Ovary (tissue), 10 donors: Measurements from ENCODE around the gene SLC2A6. TPM values are rescaled to one million over a fixed set of nuclear protein-coding genes. Genes with fewer than 3 reads are reported as not detected.
A peak's percentile ranks its signal among the peaks of the same experiment; 100 is the strongest.

Experiments used
- DNase-seq, 5 donors: peaks; one replicate each; pipeline ENCODE4 v3.0.0-alpha.2; 2019 to 2020
- H3K27ac ChIP-seq, 2 donors: fragments of 200-600 bp; one replicate each; pipeline versions ENCODE4 v1.5.1 to v1.8.0; 2019 to 2022
- H3K27me3 ChIP-seq: fragments of 200-600 bp; one replicate; pipeline ENCODE4 v1.8.0; 2022
- H3K36me3 ChIP-seq: fragments of 200-600 bp; sonication (generic); one replicate; pipeline ENCODE4 v1.5.1; 2019
- H3K4me1 ChIP-seq: one replicate; pipeline ENCODE4 v1.8.1; 2013; ENCODE audit warnings: mild to moderate bottlenecking, moderate library complexity; ENCODE audit not compliant: insufficient read depth
- H3K4me3 ChIP-seq: fragments of 200-600 bp; sonication (generic); one replicate; pipeline ENCODE4 v1.5.1; 2017
- H3K9me3 ChIP-seq, 2 donors: fragments of 200-600 bp in 1 of 2; sonication (generic) in 1 of 2; one replicate each; pipeline versions ENCODE4 v1.5.1 to v1.8.1; 2013 to 2019; ENCODE audit warnings: mild to moderate bottlenecking in 1 of 2, moderate library complexity in 1 of 2
- CTCF ChIP-seq, 3 donors: fragments of 450-650 bp in 2 of 3; fragments of 200-600 bp in 1 of 3; IDR thresholded peaks; one replicate each; pipeline versions ENCODE4 v1.5.1 to v1.8.0; 2016 to 2022; ENCODE audit warnings: antibody characterized with exemption in 3 of 3, mild to moderate bottlenecking in 1 of 3
- EP300 ChIP-seq: sonication (generic); formaldehyde crosslinking; IDR thresholded peaks from one replicate; pipeline ENCODE4 v1.6.1; 2017; ENCODE audit warnings: antibody characterized with exemption
- POLR2A ChIP-seq: fragments of 450-650 bp; IDR thresholded peaks from one replicate; pipeline ENCODE4 v1.6.1; 2017; ENCODE audit warnings: antibody characterized with exemption, mild to moderate bottlenecking, moderate library complexity
- WGBS, 3 donors: extraction: QIAGEN DNeasy Blood & Tissue Kit in 1 of 3; methylation state at CpG; one replicate each; pipeline versions ENCODE4 v1.1.5 to v1.1.7; 2013 to 2017; 5-methylcytosine and 5-hydroxymethylcytosine counted together
- intact Hi-C, 4 donors: fragments of 100-400 bp; cut with DNase I; formaldehyde crosslinking; loops; one replicate each; pipeline versions ENCODE4 v1.11.0 to v1.15.1; 2022 to 2023
- long read RNA-seq, 3 donors: library from polyadenylated mRNA in 2 of 3; unstranded in 2 of 3; transcript quantifications; one replicate each; pipeline ENCODE4 v2.0.0 and lab custom pipeline, GENCODE V29; 2021 to 2026
- polyA plus RNA-seq, 2 donors: library from polyadenylated mRNA; stranded (reverse); fragments of 200-250 nt in 1 of 2; fragments of 350-450 nt in 1 of 2; fragmentation: Illumina TruSeq in 1 of 2; extraction: RNeasy Lipid Tissue Mini Kit (QIAGEN cat#74804) in 1 of 2; gene quantifications; one replicate each; pipeline ENCODE4 v1.2.3, GENCODE V29; 2013 to 2014
- total RNA-seq, 7 donors: library from RNA; depleted of rRNA in 2 of 7; stranded (reverse); fragments of >200 nt in 2 of 7; fragmentation: NEBNext Ultra II Directional in 3 of 7; extraction: Animal tissue kit (Norgen Biotek cat#: 25700) in 3 of 7; gene quantifications; one replicate each; pipeline versions ENCODE4 v1.1.0 to v1.2.4, GENCODE V29; 2016 to 2023
- donor health status: DM: no; HTN: no; CAD: no; lungs with moderate emphysema.
- donor health status: DM: no; HTN: no; CAD: no.
- donor health status: Bipolar disorder and iron deficiency.
- donor health status: DM: yes; HTN: yes; CAD: no.
- donor health status: DM: no; HTN: no; CAD: no.
- donor health status: DM: yes; HTN: yes; CAD: no.

SLC2A6 gene
- total RNA-seq = 1 to 10 TPM in 4 of 7 donors, under 1 TPM in 3; 0.48 to 7.4 (median 1.1) TPM
- polyA plus RNA-seq = under 1 TPM; 0.37 to 0.93 TPM
- long read RNA-seq, donor 1, partial matches to known transcripts = 2 of 25 reads
- long read RNA-seq, donor 1, other reads (novel, unspliced or antisense) = 18 of 25 reads
- long read RNA-seq, donor 2, partial matches to known transcripts = 0 of 3 reads
- long read RNA-seq, donor 2, other reads (novel, unspliced or antisense) = 0 of 3 reads
- long read RNA-seq, donor 3, partial matches to known transcripts = 2 of 8 reads
- long read RNA-seq, donor 3, other reads (novel, unspliced or antisense) = 6 of 8 reads

- no peak within 1 kb of the TSS for H3K27ac ChIP-seq
- peak within 1 kb of the TSS; percentile 16 for H3K4me3 ChIP-seq
- peaks cover 2% of the 10 kb centered on the region for H3K4me1 ChIP-seq
- no peaks in the 10 kb centered on the region for H3K27me3 ChIP-seq
- intact Hi-C loops = no loop called here
- H3K36me3 ChIP-seq = no peaks in the 10 kb centered on the region
- WGBS, 3 donors = 1 to 2% (median 1%) methylated on average over 59 to 84 of the region's 84 CpGs
- DNase-seq = peak; percentile 69 to 87 (median 81)
- H3K9me3 ChIP-seq = no peaks in the 10 kb centered on the region
- TF ChIP-seq EP300 = no peak
- TF ChIP-seq CTCF (IDR thresholded peaks at IDR 0.05) = no peak
- TF ChIP-seq POLR2A = no peak
Observed at GRCh38 chr9:133478851-133479711, at the start of gene SLC2A6. Gene SLC2A6, minus strand, starts transcription at chr9:133479099. Its CDS starts 40 bp downstream, at chr9:133479059.

GRCh38 chr9:133528001-133528875 is 49.3 kb upstream of the SLC2A6 start:
- Histone ChIP-seq H3K9me3 (no peaks in the 10 kb centered on the region), H3K27ac (peak overlapping the region in 1 of 2 donors; percentile 49), H3K4me1 (peaks cover 17% of the 10 kb centered on the region), H3K36me3 (no peaks in the 10 kb centered on the region), H3K4me3 (no peak overlapping the region), H3K27me3 (no peaks in the 10 kb centered on the region)
- intact Hi-C loops = loop anchor here in 1 of 4 donors (10.0 kb wide), 1 partner anchor 197 kb away; no protein-coding TSS in a partner anchor
- peak in 1 of 5 donors; percentile 54 for DNase-seq
- TF ChIP-seq CTCF (IDR thresholded peaks at IDR 0.05) = no peak
- TF ChIP-seq POLR2A = no peak
- no peak for TF ChIP-seq EP300
- 41 to 67% (median 43%) methylated on average over 22 of the region's 22 CpGs for WGBS, 3 donors

- intact Hi-C loops = loop anchor here in 1 of 4 donors (10.0 kb wide), 1 partner anchor 197 kb away; no protein-coding TSS in a partner anchor
- Histone ChIP-seq H3K27ac (peak overlapping the region in 1 of 2 donors; percentile 49), H3K27me3 (no peaks in the 10 kb centered on the region), H3K4me3 (no peak overlapping the region), H3K9me3 (no peaks in the 10 kb centered on the region), H3K36me3 (no peaks in the 10 kb centered on the region), H3K4me1 (peaks cover 17% of the 10 kb centered on the region)
- TF ChIP-seq CTCF (IDR thresholded peaks at IDR 0.05) = no peak
- TF ChIP-seq EP300 = no peak
- TF ChIP-seq POLR2A = no peak
- 2 to 8% (median 5%) methylated on average over 17 to 18 of the region's 18 CpGs for WGBS, 3 donors
- peak; percentile 73 to 89 (median 86) for DNase-seq
Observed at GRCh38 chr9:133527444-133527920, 48.6 kb upstream of the SLC2A6 start.
